WTC11 (cell line): ENCODE results near the gene MVK. TPM values are rescaled to one million over a fixed set of nuclear protein-coding genes. Genes with fewer than 3 reads are reported as not detected.

Source experiments
- ATAC-seq: fragments of 200-7000 bp; cut with Tn5 transposase; 2 replicates; pipeline ENCODE4 v1.10.0; 2021; ENCODE audit warnings: mild to moderate bottlenecking, moderate library complexity
- CTCF ChIA-PET: fragments of 300-600 bp; sonication (Branson Sonifier 250); formaldehyde crosslinking; loops from one replicate; lab custom pipeline; 2021; ENCODE audit warnings: antibody characterized with exemption; lab: Charles Lee
- POLR2A ChIA-PET: fragments of 350-600 bp; sonication (Branson Sonifier 250); formaldehyde crosslinking; loops from one replicate; lab custom pipeline; 2021; ENCODE audit warnings: antibody characterized with exemption; lab: Charles Lee
- DNase-seq: peaks from one replicate; pipeline ENCODE4 v3.0.0; 2021; ENCODE audit warnings: low spot score
- H3K27ac Mint-ChIP-seq: 2 replicates; pipeline ENCODE4 v1.8.0; 2021; ENCODE audit warnings: mixed read lengths
- H3K27me3 Mint-ChIP-seq: 2 replicates; pipeline ENCODE4 v1.8.0; 2021; ENCODE audit warnings: low read depth, mild to moderate bottlenecking, moderate library complexity, mixed read lengths
- H3K36me3 Mint-ChIP-seq: 2 replicates; pipeline ENCODE4 v1.8.0; 2021; ENCODE audit warnings: mixed read lengths
- H3K4me1 Mint-ChIP-seq: 2 replicates; pipeline ENCODE4 v1.8.0; 2022; ENCODE audit warnings: mixed read lengths
- H3K4me3 Mint-ChIP-seq: 2 replicates; pipeline ENCODE4 v1.8.0; 2021; ENCODE audit warnings: mild to moderate bottlenecking, moderate library complexity, mixed read lengths
- H3K9me3 Mint-ChIP-seq: 2 replicates; pipeline ENCODE4 v1.8.0; 2021; ENCODE audit warnings: mixed read lengths
- HMGA2 ChIP-seq: fragments of 250-450 bp; sonication (Bioruptor Pico); IDR thresholded peaks from 2 replicates; pipeline ENCODE4 v1.4.0; 2021; ENCODE audit warnings: mild to moderate bottlenecking, moderate library complexity
- MYBL2 ChIP-seq: sonication (generic); formaldehyde crosslinking; IDR thresholded peaks from 2 replicates; pipeline ENCODE4 v1.8.1; 2023; ENCODE audit warnings: mild to moderate bottlenecking, moderate library complexity, missing genetic modification reagents
- NFATC4 ChIP-seq: fragments of 250-450 bp; sonication (Bioruptor Pico); IDR thresholded peaks from 2 replicates; pipeline ENCODE4 v1.9.0; 2021; ENCODE audit warnings: mild to moderate bottlenecking
- RELA ChIP-seq: sonication (generic); formaldehyde crosslinking; IDR thresholded peaks from 2 replicates; pipeline ENCODE4 v1.8.1; 2022; ENCODE audit warnings: missing genetic modification reagents, mild to moderate bottlenecking, borderline replicate concordance
- SMAD4 ChIP-seq: sonication (generic); formaldehyde crosslinking; IDR thresholded peaks from 2 replicates; pipeline ENCODE4 v1.8.0; 2022; ENCODE audit warnings: mild to moderate bottlenecking, missing genetic modification reagents
- SP1 ChIP-seq: sonication (generic); formaldehyde crosslinking; conservative IDR thresholded peaks from 2 replicates; pipeline ENCODE4 v1.8.1; 2022; ENCODE audit warnings: missing genetic modification reagents
- ZNF317 ChIP-seq: sonication (generic); formaldehyde crosslinking; IDR thresholded peaks from 2 replicates; pipeline ENCODE4 v1.8.1; 2023; ENCODE audit warnings: low read depth, mild to moderate bottlenecking, moderate library complexity, missing genetic modification reagents, borderline replicate concordance
- ZNF671 ChIP-seq: fragments of 250-450 bp; sonication (Bioruptor Pico); IDR thresholded peaks from 2 replicates; pipeline ENCODE4 v1.8.0; 2021; ENCODE audit warnings: mild to moderate bottlenecking
- total RNA-seq: library from RNA; stranded (reverse); gene quantifications from 3 replicates; pipeline ENCODE4 v1.2.3, GENCODE V29; 2021
- TF ChIP-seq, protein P1 (sequence below): sonication (generic); formaldehyde crosslinking; IDR thresholded peaks from 2 replicates; pipeline ENCODE4 v1.8.0; 2022; ENCODE audit warnings: missing genetic modification reagents
- TF ChIP-seq, protein P2 (sequence below): sonication (generic); formaldehyde crosslinking; IDR thresholded peaks from 2 replicates; pipeline ENCODE4 v1.8.1; 2023; ENCODE audit warnings: mild to moderate bottlenecking, missing genetic modification reagents, borderline replicate concordance
- TF ChIP-seq, protein P3 (sequence below): sonication (generic); formaldehyde crosslinking; IDR thresholded peaks from 2 replicates; pipeline ENCODE4 v1.8.1; 2023; ENCODE audit warnings: mild to moderate bottlenecking, moderate library complexity, missing genetic modification reagents
- TF ChIP-seq, protein P4 (sequence below): sonication (generic); formaldehyde crosslinking; IDR thresholded peaks from 2 replicates; pipeline ENCODE4 v1.8.0; 2022; ENCODE audit warnings: mild to moderate bottlenecking, missing genetic modification reagents
- TF ChIP-seq, protein P5 (sequence below): fragments of 250-450 bp; sonication (Bioruptor Pico); IDR thresholded peaks from 2 replicates; pipeline ENCODE4 v1.9.0; 2021; ENCODE audit warnings: mild to moderate bottlenecking, borderline replicate concordance
- TF ChIP-seq, protein P6 (sequence below): sonication (generic); formaldehyde crosslinking; IDR thresholded peaks from 2 replicates; pipeline ENCODE4 v1.8.1; 2022; ENCODE audit warnings: missing genetic modification reagents, borderline replicate concordance
- TF ChIP-seq, protein P7 (sequence below): sonication (generic); formaldehyde crosslinking; IDR thresholded peaks from 2 replicates; pipeline ENCODE4 v1.8.1; 2023; ENCODE audit warnings: mild to moderate bottlenecking, missing genetic modification reagents

Gene MVK
- total RNA-seq, 1 experiment from 2014 or later: 13.2 TPM

DNA sequence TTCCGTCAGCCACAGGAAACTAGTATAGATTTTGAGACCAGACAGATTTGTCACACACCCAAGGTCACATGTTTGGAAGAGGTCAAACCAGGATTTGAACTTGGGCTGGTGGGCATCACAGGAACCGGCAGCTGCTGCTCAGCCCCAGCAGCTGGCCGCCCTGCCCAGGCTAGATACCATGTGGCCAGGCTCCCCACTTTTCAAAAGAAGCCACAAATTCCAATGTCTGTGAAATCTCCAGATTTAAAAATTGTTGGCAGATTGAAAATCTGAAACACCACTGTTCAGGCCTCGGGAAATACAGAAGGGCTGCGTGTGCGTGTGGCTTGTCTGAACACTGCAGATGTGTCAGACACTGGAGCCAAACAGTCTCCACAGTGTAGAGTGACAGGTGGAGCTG is 30.7 kb upstream of the MVK start (continued):
- TF ChIP-seq, protein P1, sequence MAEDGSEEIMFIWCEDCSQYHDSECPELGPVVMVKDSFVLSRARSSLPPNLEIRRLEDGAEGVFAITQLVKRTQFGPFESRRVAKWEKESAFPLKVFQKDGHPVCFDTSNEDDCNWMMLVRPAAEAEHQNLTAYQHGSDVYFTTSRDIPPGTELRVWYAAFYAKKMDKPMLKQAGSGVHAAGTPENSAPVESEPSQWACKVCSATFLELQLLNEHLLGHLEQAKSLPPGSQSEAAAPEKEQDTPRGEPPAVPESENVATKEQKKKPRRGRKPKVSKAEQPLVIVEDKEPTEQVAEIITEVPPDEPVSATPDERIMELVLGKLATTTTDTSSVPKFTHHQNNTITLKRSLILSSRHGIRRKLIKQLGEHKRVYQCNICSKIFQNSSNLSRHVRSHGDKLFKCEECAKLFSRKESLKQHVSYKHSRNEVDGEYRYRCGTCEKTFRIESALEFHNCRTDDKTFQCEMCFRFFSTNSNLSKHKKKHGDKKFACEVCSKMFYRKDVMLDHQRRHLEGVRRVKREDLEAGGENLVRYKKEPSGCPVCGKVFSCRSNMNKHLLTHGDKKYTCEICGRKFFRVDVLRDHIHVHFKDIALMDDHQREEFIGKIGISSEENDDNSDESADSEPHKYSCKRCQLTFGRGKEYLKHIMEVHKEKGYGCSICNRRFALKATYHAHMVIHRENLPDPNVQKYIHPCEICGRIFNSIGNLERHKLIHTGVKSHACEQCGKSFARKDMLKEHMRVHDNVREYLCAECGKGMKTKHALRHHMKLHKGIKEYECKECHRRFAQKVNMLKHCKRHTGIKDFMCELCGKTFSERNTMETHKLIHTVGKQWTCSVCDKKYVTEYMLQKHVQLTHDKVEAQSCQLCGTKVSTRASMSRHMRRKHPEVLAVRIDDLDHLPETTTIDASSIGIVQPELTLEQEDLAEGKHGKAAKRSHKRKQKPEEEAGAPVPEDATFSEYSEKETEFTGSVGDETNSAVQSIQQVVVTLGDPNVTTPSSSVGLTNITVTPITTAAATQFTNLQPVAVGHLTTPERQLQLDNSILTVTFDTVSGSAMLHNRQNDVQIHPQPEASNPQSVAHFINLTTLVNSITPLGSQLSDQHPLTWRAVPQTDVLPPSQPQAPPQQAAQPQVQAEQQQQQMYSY (CRISPR knock-in tag): no peak
- TF ChIP-seq, protein P2, sequence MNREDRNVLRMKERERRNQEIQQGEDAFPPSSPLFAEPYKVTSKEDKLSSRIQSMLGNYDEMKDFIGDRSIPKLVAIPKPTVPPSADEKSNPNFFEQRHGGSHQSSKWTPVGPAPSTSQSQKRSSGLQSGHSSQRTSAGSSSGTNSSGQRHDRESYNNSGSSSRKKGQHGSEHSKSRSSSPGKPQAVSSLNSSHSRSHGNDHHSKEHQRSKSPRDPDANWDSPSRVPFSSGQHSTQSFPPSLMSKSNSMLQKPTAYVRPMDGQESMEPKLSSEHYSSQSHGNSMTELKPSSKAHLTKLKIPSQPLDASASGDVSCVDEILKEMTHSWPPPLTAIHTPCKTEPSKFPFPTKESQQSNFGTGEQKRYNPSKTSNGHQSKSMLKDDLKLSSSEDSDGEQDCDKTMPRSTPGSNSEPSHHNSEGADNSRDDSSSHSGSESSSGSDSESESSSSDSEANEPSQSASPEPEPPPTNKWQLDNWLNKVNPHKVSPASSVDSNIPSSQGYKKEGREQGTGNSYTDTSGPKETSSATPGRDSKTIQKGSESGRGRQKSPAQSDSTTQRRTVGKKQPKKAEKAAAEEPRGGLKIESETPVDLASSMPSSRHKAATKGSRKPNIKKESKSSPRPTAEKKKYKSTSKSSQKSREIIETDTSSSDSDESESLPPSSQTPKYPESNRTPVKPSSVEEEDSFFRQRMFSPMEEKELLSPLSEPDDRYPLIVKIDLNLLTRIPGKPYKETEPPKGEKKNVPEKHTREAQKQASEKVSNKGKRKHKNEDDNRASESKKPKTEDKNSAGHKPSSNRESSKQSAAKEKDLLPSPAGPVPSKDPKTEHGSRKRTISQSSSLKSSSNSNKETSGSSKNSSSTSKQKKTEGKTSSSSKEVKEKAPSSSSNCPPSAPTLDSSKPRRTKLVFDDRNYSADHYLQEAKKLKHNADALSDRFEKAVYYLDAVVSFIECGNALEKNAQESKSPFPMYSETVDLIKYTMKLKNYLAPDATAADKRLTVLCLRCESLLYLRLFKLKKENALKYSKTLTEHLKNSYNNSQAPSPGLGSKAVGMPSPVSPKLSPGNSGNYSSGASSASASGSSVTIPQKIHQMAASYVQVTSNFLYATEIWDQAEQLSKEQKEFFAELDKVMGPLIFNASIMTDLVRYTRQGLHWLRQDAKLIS (CRISPR knock-in tag): no peak

DNA sequence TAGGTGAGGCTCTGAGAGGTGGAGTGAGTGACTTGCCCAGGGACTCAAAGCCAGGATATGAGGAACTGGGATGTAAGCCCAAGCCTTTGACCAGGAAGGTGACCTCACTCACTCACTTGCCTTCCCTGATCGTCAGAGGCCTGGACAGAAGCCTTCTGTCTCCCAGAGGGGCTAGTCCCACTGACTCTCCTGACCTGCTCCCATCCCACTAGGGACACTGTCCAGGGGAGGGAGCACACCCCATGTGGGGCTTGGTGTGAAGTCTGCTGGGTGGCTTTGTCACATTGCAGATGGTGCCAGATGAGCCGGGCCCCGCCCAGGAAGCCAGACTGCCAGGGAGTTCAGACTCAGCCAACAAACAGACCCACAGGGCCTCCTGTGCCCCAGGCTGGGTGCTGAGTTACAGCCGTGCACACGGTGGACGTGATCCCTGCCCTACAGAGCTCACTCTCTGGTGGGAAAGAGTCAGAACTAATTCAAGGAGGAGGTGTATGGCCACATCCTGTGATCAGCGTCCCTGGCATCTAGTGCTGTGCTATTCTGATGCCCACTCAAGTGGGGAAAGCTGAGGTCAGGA is 28.6 kb upstream of the MVK start:
- H3K4me3 Mint-ChIP-seq: no peak overlapping the region
- H3K27ac Mint-ChIP-seq: 0 out of 2 replicates have a peak overlapping the region, but pooled peaks have one; percentile 60
- POLR2A ChIA-PET: no interaction called here
- no peaks in the 10 kb centered on the region for H3K9me3 Mint-ChIP-seq
- H3K27me3 Mint-ChIP-seq: no peaks in the 10 kb centered on the region; the same call in 1 of the 2 replicates
- no peaks in the 10 kb centered on the region for H3K36me3 Mint-ChIP-seq
- CTCF ChIA-PET: interaction anchor here (0.7 kb wide), 2 partner anchors 26 to 117 kb away, joined by 3 to 4 read pairs; no protein-coding TSS in a partner anchor
- DNase-seq: no peak
- no peak for ATAC-seq
- H3K4me1 Mint-ChIP-seq: no peaks in the 10 kb centered on the region
- TF ChIP-seq, protein P3, sequence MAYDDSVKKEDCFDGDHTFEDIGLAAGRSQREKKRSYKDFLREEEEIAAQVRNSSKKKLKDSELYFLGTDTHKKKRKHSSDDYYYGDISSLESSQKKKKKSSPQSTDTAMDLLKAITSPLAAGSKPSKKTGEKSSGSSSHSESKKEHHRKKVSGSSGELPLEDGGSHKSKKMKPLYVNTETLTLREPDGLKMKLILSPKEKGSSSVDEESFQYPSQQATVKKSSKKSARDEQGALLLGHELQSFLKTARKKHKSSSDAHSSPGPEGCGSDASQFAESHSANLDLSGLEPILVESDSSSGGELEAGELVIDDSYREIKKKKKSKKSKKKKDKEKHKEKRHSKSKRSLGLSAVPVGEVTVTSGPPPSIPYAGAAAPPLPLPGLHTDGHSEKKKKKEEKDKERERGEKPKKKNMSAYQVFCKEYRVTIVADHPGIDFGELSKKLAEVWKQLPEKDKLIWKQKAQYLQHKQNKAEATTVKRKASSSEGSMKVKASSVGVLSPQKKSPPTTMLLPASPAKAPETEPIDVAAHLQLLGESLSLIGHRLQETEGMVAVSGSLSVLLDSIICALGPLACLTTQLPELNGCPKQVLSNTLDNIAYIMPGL (CRISPR knock-in tag): no peak
- TF ChIP-seq RELA (no peak), SMAD4 (CRISPR knock-in tag) (no peak), HMGA2 (no peak), SP1 (no peak), ZNF671 (CRISPR knock-in tag) (no peak), NFATC4 (no peak), MYBL2 (CRISPR knock-in tag) (no peak), ZNF317 (CRISPR knock-in tag) (no peak)
- TF ChIP-seq, protein P4, sequence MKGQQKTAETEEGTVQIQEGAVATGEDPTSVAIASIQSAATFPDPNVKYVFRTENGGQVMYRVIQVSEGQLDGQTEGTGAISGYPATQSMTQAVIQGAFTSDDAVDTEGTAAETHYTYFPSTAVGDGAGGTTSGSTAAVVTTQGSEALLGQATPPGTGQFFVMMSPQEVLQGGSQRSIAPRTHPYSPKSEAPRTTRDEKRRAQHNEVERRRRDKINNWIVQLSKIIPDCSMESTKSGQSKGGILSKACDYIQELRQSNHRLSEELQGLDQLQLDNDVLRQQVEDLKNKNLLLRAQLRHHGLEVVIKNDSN (CRISPR knock-in tag): no peak
- TF ChIP-seq, protein P5, sequence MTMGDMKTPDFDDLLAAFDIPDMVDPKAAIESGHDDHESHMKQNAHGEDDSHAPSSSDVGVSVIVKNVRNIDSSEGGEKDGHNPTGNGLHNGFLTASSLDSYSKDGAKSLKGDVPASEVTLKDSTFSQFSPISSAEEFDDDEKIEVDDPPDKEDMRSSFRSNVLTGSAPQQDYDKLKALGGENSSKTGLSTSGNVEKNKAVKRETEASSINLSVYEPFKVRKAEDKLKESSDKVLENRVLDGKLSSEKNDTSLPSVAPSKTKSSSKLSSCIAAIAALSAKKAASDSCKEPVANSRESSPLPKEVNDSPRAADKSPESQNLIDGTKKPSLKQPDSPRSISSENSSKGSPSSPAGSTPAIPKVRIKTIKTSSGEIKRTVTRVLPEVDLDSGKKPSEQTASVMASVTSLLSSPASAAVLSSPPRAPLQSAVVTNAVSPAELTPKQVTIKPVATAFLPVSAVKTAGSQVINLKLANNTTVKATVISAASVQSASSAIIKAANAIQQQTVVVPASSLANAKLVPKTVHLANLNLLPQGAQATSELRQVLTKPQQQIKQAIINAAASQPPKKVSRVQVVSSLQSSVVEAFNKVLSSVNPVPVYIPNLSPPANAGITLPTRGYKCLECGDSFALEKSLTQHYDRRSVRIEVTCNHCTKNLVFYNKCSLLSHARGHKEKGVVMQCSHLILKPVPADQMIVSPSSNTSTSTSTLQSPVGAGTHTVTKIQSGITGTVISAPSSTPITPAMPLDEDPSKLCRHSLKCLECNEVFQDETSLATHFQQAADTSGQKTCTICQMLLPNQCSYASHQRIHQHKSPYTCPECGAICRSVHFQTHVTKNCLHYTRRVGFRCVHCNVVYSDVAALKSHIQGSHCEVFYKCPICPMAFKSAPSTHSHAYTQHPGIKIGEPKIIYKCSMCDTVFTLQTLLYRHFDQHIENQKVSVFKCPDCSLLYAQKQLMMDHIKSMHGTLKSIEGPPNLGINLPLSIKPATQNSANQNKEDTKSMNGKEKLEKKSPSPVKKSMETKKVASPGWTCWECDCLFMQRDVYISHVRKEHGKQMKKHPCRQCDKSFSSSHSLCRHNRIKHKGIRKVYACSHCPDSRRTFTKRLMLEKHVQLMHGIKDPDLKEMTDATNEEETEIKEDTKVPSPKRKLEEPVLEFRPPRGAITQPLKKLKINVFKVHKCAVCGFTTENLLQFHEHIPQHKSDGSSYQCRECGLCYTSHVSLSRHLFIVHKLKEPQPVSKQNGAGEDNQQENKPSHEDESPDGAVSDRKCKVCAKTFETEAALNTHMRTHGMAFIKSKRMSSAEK (CRISPR knock-in tag): no peak
- TF ChIP-seq, protein P6, sequence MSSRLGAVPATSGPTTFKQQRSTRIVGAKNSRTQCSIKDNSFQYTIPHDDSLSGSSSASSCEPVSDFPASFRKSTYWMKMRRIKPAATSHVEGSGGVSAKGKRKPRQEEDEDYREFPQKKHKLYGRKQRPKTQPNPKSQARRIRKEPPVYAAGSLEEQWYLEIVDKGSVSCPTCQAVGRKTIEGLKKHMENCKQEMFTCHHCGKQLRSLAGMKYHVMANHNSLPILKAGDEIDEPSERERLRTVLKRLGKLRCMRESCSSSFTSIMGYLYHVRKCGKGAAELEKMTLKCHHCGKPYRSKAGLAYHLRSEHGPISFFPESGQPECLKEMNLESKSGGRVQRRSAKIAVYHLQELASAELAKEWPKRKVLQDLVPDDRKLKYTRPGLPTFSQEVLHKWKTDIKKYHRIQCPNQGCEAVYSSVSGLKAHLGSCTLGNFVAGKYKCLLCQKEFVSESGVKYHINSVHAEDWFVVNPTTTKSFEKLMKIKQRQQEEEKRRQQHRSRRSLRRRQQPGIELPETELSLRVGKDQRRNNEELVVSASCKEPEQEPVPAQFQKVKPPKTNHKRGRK (CRISPR knock-in tag): no peak
- TF ChIP-seq, protein P7, sequence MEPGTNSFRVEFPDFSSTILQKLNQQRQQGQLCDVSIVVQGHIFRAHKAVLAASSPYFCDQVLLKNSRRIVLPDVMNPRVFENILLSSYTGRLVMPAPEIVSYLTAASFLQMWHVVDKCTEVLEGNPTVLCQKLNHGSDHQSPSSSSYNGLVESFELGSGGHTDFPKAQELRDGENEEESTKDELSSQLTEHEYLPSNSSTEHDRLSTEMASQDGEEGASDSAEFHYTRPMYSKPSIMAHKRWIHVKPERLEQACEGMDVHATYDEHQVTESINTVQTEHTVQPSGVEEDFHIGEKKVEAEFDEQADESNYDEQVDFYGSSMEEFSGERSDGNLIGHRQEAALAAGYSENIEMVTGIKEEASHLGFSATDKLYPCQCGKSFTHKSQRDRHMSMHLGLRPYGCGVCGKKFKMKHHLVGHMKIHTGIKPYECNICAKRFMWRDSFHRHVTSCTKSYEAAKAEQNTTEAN (CRISPR knock-in tag): no peak
